GM12892 (cell line): ENCODE results near the gene LMTK3. TPM values are rescaled to one million over a fixed set of nuclear protein-coding genes. Genes with fewer than 3 reads are reported as not detected.

ENCODE experiments used
- DNase-seq: peaks from one replicate; pipeline ENCODE4 v3.0.0; 2011; ENCODE audit not compliant: insufficient read length
- FAIRE-seq: peaks from 2 replicates; lab custom pipeline; 2011; peaks lifted over from hg19 to GRCh38; lab: Jason Lieb, UNC
- POLR2A ChIP-seq: IDR thresholded peaks from 2 replicates; pipeline ENCODE4 v1.6.1; 2011; ENCODE audit warnings: low read depth, low read length, control low read depth
- POLR2AphosphoS5 ChIP-seq: IDR thresholded peaks from 2 replicates; pipeline ENCODE4 v1.6.1; 2011; ENCODE audit warnings: low read depth, low read length, control low read depth
- TAF1 ChIP-seq: IDR thresholded peaks from 2 replicates; pipeline ENCODE4 v1.6.1; 2011; ENCODE audit warnings: low read depth, mild to moderate bottlenecking, control low read depth, low read length, borderline replicate concordance
- polyA plus RNA-seq: library from polyadenylated mRNA; unstranded; fragments of >200 nt; gene quantifications from one replicate; pipeline ENCODE4 v1.2.1, GENCODE V29; 2012; ENCODE audit warnings: missing spikeins, inconsistent platforms; ENCODE audit not compliant: missing spikeins

The LMTK3 gene, protein sequence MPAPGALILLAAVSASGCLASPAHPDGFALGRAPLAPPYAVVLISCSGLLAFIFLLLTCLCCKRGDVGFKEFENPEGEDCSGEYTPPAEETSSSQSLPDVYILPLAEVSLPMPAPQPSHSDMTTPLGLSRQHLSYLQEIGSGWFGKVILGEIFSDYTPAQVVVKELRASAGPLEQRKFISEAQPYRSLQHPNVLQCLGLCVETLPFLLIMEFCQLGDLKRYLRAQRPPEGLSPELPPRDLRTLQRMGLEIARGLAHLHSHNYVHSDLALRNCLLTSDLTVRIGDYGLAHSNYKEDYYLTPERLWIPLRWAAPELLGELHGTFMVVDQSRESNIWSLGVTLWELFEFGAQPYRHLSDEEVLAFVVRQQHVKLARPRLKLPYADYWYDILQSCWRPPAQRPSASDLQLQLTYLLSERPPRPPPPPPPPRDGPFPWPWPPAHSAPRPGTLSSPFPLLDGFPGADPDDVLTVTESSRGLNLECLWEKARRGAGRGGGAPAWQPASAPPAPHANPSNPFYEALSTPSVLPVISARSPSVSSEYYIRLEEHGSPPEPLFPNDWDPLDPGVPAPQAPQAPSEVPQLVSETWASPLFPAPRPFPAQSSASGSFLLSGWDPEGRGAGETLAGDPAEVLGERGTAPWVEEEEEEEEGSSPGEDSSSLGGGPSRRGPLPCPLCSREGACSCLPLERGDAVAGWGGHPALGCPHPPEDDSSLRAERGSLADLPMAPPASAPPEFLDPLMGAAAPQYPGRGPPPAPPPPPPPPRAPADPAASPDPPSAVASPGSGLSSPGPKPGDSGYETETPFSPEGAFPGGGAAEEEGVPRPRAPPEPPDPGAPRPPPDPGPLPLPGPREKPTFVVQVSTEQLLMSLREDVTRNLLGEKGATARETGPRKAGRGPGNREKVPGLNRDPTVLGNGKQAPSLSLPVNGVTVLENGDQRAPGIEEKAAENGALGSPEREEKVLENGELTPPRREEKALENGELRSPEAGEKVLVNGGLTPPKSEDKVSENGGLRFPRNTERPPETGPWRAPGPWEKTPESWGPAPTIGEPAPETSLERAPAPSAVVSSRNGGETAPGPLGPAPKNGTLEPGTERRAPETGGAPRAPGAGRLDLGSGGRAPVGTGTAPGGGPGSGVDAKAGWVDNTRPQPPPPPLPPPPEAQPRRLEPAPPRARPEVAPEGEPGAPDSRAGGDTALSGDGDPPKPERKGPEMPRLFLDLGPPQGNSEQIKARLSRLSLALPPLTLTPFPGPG (N-terminal part only)
- not detected for polyA plus RNA-seq

DNA sequence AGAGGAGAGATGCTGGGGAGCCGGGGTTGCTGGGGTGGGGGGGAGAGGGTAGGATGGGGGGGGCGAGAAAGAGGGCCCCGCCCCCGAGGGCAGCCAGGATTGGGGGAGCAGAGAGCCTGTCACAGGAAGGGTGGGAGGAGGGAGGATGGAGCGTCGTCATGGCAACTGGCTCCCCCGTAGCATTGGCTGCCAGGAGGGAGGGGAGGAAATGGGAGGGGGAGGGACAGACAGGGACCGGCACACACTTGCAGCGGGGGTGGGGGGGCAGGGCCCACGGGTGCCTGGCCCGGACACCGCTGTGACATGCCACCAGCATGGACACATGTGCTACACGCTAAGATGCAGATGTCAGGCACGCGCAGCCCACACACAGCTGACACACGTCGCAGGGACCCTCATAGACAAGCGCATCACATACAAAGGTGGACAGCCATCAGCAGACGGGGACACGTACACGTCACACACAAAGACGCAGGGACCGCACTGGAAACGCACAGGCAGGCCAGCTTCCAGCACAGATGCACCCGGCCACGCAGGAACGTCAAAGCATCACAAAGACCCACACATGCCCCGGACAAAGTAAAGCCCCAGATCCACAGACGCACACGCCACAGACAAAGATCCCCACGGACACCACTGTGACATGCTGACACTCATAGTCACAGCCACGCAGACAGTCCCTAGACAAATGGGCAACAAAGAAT, at the start of gene LMTK3:
LMTK3 (minus strand) TSS at position 36 of the 704 bp plus-strand sequence. CDS start 259 bp downstream, outside the sequence.
- no peak for DNase-seq
- TF ChIP-seq POLR2A (no peak), TAF1 (no peak), POLR2AphosphoS5 (no peak)
- FAIRE-seq = no peak

DNA sequence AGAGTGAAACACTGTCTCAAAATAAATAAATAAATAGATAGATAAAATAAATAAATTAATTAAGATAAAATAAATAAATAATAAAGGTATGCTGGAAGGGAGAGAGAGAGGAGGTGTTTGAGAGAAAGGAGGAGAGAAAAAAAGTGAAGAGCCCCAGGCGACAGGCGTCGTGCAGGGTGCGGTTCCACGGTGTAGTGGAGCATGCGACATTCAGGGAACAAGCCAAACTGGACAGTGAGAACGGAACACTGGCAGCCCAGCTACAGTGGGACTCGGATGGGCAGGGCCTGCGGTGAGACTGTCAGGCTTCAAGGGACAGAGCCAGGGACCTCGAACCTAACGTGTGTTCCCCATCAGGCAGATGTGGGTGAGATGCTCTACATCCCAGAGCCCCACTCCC, 49.8 kb upstream of the LMTK3 start:
- TF ChIP-seq POLR2AphosphoS5 (no peak), POLR2A (no peak), TAF1 (no peak)
- DNase-seq (no peak), FAIRE-seq (no peak)

DNA sequence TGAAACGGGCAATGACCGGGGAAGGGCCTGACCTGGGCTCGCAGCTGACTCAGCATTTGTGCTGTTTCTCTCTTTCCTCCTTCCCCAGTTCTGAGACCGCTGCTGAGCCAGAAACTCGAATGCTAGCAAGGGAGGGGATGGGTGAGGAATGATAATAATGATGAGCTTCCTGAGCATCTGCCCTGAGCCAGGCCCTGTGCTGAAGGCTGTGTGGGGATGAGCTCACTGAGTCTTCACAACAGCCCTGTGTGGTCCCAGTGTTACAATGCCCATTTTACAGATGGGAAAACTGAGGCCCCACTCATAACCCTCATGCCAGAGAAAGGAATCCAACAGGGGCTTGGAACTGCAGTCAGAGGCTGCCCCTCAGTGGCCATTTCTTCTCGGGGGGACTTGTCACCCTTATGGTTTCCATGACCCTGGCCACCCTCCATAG, 48.5 kb upstream of the LMTK3 start:
- TF ChIP-seq POLR2AphosphoS5 (no peak), POLR2A (no peak), TAF1 (no peak)
- FAIRE-seq (no peak), DNase-seq (no peak)

DNA sequence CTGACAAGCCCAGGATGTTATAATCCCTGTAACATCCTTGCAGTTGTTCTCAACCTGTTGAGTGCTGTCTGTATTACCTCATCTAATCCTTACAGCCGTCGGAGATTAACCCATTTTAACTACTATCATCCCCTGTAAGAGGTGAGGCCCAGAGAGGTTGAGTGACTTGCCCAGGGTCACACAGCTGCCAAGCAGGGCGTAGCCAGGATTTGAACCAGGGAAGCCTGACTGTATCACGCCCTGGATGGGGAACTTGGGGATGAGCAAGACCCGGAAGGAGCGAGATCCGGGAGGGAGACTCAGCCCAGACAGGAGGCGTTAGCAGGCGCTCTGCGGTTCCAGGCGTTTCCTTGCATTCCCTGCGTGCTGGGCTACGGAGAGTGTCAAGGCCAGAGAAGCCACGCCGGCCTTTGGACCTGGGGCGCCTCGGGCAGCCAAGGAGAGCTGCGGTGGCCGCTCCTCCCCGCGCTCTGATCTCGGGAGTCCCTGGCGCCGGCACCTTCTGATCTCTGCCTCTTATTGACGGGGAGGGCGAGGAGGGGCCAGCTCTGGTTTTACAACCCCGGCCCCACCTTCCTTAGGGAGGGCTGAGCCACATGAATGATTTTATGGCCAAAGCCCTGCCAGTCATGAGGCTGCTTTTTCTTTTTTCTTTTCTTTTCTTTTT, 46.5 kb upstream of the LMTK3 start:
- DNase-seq (no peak), FAIRE-seq (no peak)
- no peak for TF ChIP-seq POLR2A
- no peak for TF ChIP-seq TAF1
- no peak for TF ChIP-seq POLR2AphosphoS5

DNA sequence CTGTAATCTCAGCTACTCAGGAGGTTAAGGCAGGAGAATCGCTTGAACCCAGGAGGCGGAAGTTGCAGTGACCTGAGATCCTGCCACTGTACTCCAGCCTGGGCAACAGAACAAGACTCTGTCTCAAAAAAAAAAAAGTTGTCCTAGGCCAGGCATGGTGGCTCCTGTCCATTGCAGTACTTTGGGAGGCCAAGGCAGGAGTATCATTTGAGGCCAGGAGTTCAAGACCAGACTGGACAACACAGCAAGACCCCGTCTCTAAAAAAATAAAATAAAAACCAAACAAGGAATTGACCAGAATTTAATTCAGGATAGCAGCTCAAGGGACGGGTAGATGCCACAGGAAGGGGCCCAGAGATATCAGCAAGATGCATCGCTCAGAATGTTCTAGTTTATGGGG, 45.2 kb upstream of the LMTK3 start:
- TF ChIP-seq POLR2AphosphoS5 (no peak), TAF1 (no peak), POLR2A (no peak)
- no peak for DNase-seq
- FAIRE-seq = no peak

DNA sequence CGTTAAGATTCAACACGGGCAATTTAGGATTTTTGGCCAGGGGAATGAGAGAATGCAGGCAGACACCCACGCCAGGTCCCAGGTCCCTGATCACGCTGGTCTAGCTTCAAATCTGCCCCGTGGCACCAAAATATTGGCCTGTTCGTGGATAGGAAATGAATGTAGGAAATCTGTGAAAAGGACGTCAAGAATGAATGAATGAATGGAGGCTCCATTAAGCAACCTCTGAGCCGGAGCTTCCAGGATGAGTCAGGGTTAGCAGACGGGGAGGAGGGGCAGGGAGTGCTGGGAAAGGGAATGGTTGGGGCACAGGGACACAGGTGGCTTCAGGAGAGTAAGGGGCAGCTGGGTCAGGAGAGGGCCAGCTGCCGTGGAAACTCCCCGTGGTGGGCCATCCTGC, 44.5 kb upstream of the LMTK3 start:
- DNase-seq = no peak
- no peak for FAIRE-seq
- TF ChIP-seq TAF1 (no peak), POLR2A (no peak), POLR2AphosphoS5 (no peak)

DNA sequence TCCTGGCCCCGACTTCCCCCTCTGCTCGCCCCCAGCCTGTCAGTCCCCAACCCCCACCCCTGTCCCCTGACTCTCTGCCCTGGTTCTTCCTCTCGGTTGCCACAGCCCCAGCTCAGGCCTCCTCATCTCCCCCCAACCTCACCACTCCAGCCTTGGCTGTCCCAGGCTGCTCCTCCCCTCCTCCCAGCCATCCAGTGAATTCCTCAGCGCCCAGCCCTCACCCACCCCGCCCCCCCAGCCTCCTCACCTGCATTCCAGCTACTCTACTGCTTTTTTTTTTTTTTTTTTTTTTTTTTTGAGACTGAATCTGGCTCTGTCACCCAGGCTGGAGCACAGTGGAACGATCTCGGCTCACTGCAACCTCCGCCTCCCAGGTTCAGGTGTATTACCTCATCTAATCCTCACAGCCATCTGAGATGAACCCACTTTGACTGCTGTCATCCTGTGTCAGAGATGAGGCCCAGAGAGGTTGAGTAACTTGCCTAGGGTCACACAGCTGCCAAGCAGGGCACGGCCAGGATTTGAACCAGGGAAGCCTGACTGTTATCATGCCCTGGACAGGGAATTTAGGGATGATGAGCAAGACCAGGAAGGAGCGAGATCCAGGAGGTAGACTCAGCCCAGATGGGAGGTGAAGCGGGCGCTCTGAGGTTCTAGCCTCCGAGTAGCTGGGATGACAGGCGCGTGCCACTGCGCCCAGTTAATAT, 42.9 kb upstream of the LMTK3 start:
- DNase-seq = no peak

DNA sequence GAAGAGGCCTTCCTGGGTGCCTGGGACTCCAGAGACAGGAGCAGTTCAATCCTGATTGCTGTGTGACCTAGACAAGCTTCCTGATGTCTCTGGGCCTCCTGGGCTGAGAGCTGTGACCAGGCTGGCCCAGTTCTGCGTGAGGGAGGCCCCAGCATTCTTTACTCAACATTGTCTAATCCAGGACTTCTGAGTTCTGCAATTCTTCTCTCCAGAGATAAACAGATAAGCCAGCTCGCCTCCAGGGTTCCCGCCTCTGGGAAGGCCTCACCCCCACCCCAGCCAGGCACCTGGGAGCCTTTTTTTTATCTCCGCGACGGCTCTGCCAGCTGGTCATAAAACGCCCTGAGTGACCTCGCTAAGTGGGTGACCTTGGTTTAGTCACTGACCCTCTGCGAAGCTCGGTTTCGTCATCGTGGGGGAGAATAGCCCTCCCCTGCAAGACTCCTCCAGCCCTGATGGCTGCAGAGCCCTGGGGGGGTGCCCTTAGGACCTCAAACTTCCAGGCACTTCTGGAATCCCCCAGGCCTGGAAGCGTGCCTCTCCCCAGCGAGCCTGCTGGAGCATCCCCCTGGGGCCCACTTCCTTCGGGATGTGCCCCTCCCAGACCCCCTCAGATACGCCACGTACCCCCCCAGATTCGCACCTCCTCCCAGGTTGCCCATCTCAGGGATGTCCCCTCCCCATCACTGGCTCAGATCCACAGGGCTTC, 42.2 kb upstream of the LMTK3 start:
- no peak for DNase-seq
- no peak for FAIRE-seq
- TF ChIP-seq POLR2AphosphoS5 (no peak), POLR2A (no peak), TAF1 (no peak)

More for the DNA sequence above, 42.9 kb upstream of the LMTK3 start:
- no peak for TF ChIP-seq POLR2AphosphoS5
- TF ChIP-seq TAF1 = no peak
- TF ChIP-seq POLR2A = no peak
- no peak for FAIRE-seq
